HG03565 (cell line): Measurements from ENCODE around the gene SPON1.
"Not testable (repeated sequence)": the region's sequence is repeated elsewhere in the genome, so short reads cannot be mapped to it uniquely, and the experiment has no call there.

Experiments used
- ATAC-seq: cut with Tn5 transposase; IDR thresholded peaks from one replicate; pipeline ENCODE4 v1.9.1; 2021; ENCODE audit warnings: mild to moderate bottlenecking, moderate library complexity; ENCODE audit not compliant: unreplicated experiment

The SPON1 gene

GRCh38 chr11:13962562-13963168, at the start of gene SPON1:
Gene SPON1, plus strand, starts transcription at chr11:13962723. Its CDS starts 182 bp downstream, at chr11:13962905.
- ATAC-seq = no peak

GRCh38 chr11:13917264-13917663, 45.3 kb upstream of the SPON1 start:
- ATAC-seq = no peak

GRCh38 chr11:13917904-13918303, 44.6 kb upstream of the SPON1 start:
- no peak for ATAC-seq

GRCh38 chr11:13920756-13921155, 41.8 kb upstream of the SPON1 start:
- ATAC-seq = no peak

GRCh38 chr11:13921545-13921944, 41.0 kb upstream of the SPON1 start:
- no peak for ATAC-seq

GRCh38 chr11:13923182-13923581, 39.3 kb upstream of the SPON1 start:
- ATAC-seq = no peak

- peak; percentile 83 for ATAC-seq
Observed at GRCh38 chr11:13923716-13924650, 38.5 kb upstream of the SPON1 start.

GRCh38 chr11:13924801-13925327, 37.7 kb upstream of the SPON1 start:
- no peak for ATAC-seq

GRCh38 chr11:13926366-13926765, 36.2 kb upstream of the SPON1 start:
- ATAC-seq = not testable (repeated sequence)

- ATAC-seq = no peak
Observed at GRCh38 chr11:13926981-13927380, 35.5 kb upstream of the SPON1 start.

GRCh38 chr11:13927481-13927880, 35.0 kb upstream of the SPON1 start:
- no peak for ATAC-seq

GRCh38 chr11:13928566-13929251, 33.8 kb upstream of the SPON1 start:
- no peak for ATAC-seq

- ATAC-seq = no peak
Observed at GRCh38 chr11:13929395-13929891, 33.1 kb upstream of the SPON1 start.

GRCh38 chr11:13931356-13931755, 31.2 kb upstream of the SPON1 start:
- no peak for ATAC-seq

GRCh38 chr11:13937154-13937553, 25.4 kb upstream of the SPON1 start:
- not testable (repeated sequence) for ATAC-seq

- ATAC-seq = not testable (repeated sequence)
Observed at GRCh38 chr11:13938829-13939228, 23.7 kb upstream of the SPON1 start.

- no peak for ATAC-seq
Observed at GRCh38 chr11:13939961-13940906, 22.3 kb upstream of the SPON1 start.

GRCh38 chr11:13940907-13941256, 21.6 kb upstream of the SPON1 start:
- ATAC-seq = no peak

GRCh38 chr11:13941775-13942174, 20.7 kb upstream of the SPON1 start:
- ATAC-seq = no peak

- no peak for ATAC-seq
Observed at GRCh38 chr11:13942378-13942777, 20.1 kb upstream of the SPON1 start.
